WTC11 (cell line): ENCODE data around the gene ANKRD11. TPM values are rescaled to one million over a fixed set of nuclear protein-coding genes. Genes with fewer than 3 reads are reported as not detected.

Experiments
- ATAC-seq: fragments of 200-7000 bp; cut with Tn5 transposase; 2 replicates; pipeline ENCODE4 v1.10.0; 2021; ENCODE audit warnings: mild to moderate bottlenecking, moderate library complexity
- CTCF ChIA-PET: fragments of 300-600 bp; sonication (Branson Sonifier 250); formaldehyde crosslinking; loops from one replicate; lab custom pipeline; 2021; ENCODE audit warnings: antibody characterized with exemption; lab: Charles Lee
- POLR2A ChIA-PET: fragments of 350-600 bp; sonication (Branson Sonifier 250); formaldehyde crosslinking; loops from one replicate; lab custom pipeline; 2021; ENCODE audit warnings: antibody characterized with exemption; lab: Charles Lee
- DNase-seq: peaks from one replicate; pipeline ENCODE4 v3.0.0; 2021; ENCODE audit warnings: low spot score
- H3K27ac Mint-ChIP-seq: 2 replicates; pipeline ENCODE4 v1.8.0; 2021; ENCODE audit warnings: mixed read lengths
- H3K27me3 Mint-ChIP-seq: 2 replicates; pipeline ENCODE4 v1.8.0; 2021; ENCODE audit warnings: low read depth, mild to moderate bottlenecking, moderate library complexity, mixed read lengths
- H3K36me3 Mint-ChIP-seq: 2 replicates; pipeline ENCODE4 v1.8.0; 2021; ENCODE audit warnings: mixed read lengths
- H3K4me1 Mint-ChIP-seq: 2 replicates; pipeline ENCODE4 v1.8.0; 2022; ENCODE audit warnings: mixed read lengths
- H3K4me3 Mint-ChIP-seq: 2 replicates; pipeline ENCODE4 v1.8.0; 2021; ENCODE audit warnings: mild to moderate bottlenecking, moderate library complexity, mixed read lengths
- H3K9me3 Mint-ChIP-seq: 2 replicates; pipeline ENCODE4 v1.8.0; 2021; ENCODE audit warnings: mixed read lengths
- ATF1 ChIP-seq: sonication (generic); formaldehyde crosslinking; IDR thresholded peaks from 2 replicates; pipeline ENCODE4 v1.8.1; 2023; ENCODE audit warnings: mild to moderate bottlenecking, moderate library complexity, missing genetic modification reagents
- CREM ChIP-seq: sonication (generic); formaldehyde crosslinking; IDR thresholded peaks from 2 replicates; pipeline ENCODE4 v1.8.1; 2022; ENCODE audit warnings: mild to moderate bottlenecking, missing genetic modification reagents, moderate library complexity
- FOXK1 ChIP-seq: sonication (generic); formaldehyde crosslinking; IDR thresholded peaks from 2 replicates; pipeline ENCODE4 v1.8.0; 2022; ENCODE audit warnings: mild to moderate bottlenecking, moderate library complexity, missing genetic modification reagents
- GABPB1 ChIP-seq: sonication (generic); formaldehyde crosslinking; IDR thresholded peaks from 2 replicates; pipeline ENCODE4 v1.8.1; 2023; ENCODE audit warnings: mild to moderate bottlenecking, missing genetic modification reagents
- GRHL2 ChIP-seq: fragments of 250-450 bp; sonication (Bioruptor Pico); IDR thresholded peaks from 2 replicates; pipeline ENCODE4 v1.8.0; 2022; ENCODE audit warnings: mild to moderate bottlenecking, moderate library complexity; ENCODE audit not compliant: insufficient replicate concordance, severe bottlenecking
- GTF2I ChIP-seq: fragments of 250-450 bp; sonication (Bioruptor Pico); conservative IDR thresholded peaks from 2 replicates; pipeline ENCODE4 v1.4.0; 2021; ENCODE audit warnings: mild to moderate bottlenecking
- HMGXB4 ChIP-seq: sonication (generic); formaldehyde crosslinking; IDR thresholded peaks from 2 replicates; pipeline ENCODE4 v1.8.1; 2023; ENCODE audit warnings: mild to moderate bottlenecking, moderate library complexity, missing genetic modification reagents
- IRF1 ChIP-seq: sonication (generic); formaldehyde crosslinking; IDR thresholded peaks from 2 replicates; pipeline ENCODE4 v1.8.0; 2023; ENCODE audit warnings: missing genetic modification reagents
- MXD4 ChIP-seq: fragments of 250-450 bp; sonication (Bioruptor Pico); IDR thresholded peaks from 2 replicates; pipeline ENCODE4 v1.8.0; 2021; ENCODE audit warnings: mild to moderate bottlenecking, moderate library complexity, borderline replicate concordance
- NFYB ChIP-seq: sonication (generic); formaldehyde crosslinking; conservative IDR thresholded peaks from 2 replicates; pipeline ENCODE4 v1.8.0; 2022; ENCODE audit warnings: low read depth, missing genetic modification reagents
- SOX15 ChIP-seq: fragments of 250-450 bp; sonication (Bioruptor Pico); IDR thresholded peaks from 2 replicates; pipeline ENCODE4 v1.9.0; 2021; ENCODE audit warnings: mild to moderate bottlenecking
- ZNF138 ChIP-seq: sonication (generic); formaldehyde crosslinking; conservative IDR thresholded peaks from 2 replicates; pipeline ENCODE4 v1.8.1; 2022; ENCODE audit warnings: mild to moderate bottlenecking, moderate library complexity, missing genetic modification reagents
- ZSCAN18 ChIP-seq: fragments of 250-450 bp; sonication (Bioruptor Pico); IDR thresholded peaks from 2 replicates; pipeline ENCODE4 v2.1.2; 2022; ENCODE audit warnings: mild to moderate bottlenecking, moderate library complexity
- total RNA-seq: library from RNA; stranded (reverse); gene quantifications from 3 replicates; pipeline ENCODE4 v1.2.3, GENCODE V29; 2021
- TF ChIP-seq, protein P1 (sequence below): sonication (generic); formaldehyde crosslinking; IDR thresholded peaks from 2 replicates; pipeline ENCODE4 v1.8.0; 2022; ENCODE audit warnings: mild to moderate bottlenecking, missing genetic modification reagents
- TF ChIP-seq, protein P2 (sequence below): sonication (generic); formaldehyde crosslinking; IDR thresholded peaks from 2 replicates; pipeline ENCODE4 v1.8.1; 2023; ENCODE audit warnings: mild to moderate bottlenecking, missing genetic modification reagents, moderate library complexity
- TF ChIP-seq, protein P3 (sequence below): sonication (generic); formaldehyde crosslinking; IDR thresholded peaks from 2 replicates; pipeline ENCODE4 v1.8.0; 2022; ENCODE audit warnings: mild to moderate bottlenecking, missing genetic modification reagents
- TF ChIP-seq, protein P4 (sequence below): sonication (generic); formaldehyde crosslinking; IDR thresholded peaks from 2 replicates; pipeline ENCODE4 v1.8.1; 2022; ENCODE audit warnings: low read depth, missing genetic modification reagents, borderline replicate concordance
- TF ChIP-seq, protein P5 (sequence below): sonication (generic); formaldehyde crosslinking; IDR thresholded peaks from 2 replicates; pipeline ENCODE4 v1.8.1; 2023; ENCODE audit warnings: mild to moderate bottlenecking, missing genetic modification reagents, borderline replicate concordance

Gene ANKRD11
- total RNA-seq, 1 experiment from 2014 or later, result 184 TPM

- TF ChIP-seq, protein P1, sequence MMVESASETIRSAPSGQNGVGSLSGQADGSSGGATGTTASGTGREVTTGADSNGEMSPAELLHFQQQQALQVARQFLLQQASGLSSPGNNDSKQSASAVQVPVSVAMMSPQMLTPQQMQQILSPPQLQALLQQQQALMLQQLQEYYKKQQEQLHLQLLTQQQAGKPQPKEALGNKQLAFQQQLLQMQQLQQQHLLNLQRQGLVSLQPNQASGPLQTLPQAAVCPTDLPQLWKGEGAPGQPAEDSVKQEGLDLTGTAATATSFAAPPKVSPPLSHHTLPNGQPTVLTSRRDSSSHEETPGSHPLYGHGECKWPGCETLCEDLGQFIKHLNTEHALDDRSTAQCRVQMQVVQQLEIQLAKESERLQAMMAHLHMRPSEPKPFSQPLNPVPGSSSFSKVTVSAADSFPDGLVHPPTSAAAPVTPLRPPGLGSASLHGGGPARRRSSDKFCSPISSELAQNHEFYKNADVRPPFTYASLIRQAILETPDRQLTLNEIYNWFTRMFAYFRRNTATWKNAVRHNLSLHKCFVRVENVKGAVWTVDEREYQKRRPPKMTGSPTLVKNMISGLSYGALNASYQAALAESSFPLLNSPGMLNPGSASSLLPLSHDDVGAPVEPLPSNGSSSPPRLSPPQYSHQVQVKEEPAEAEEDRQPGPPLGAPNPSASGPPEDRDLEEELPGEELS (CRISPR knock-in tag), result no peak
- TF ChIP-seq GRHL2 (CRISPR knock-in tag), result no peak
- no peak for TF ChIP-seq ZSCAN18 (CRISPR knock-in tag)
- TF ChIP-seq ATF1 (CRISPR knock-in tag), result no peak
- no peak for TF ChIP-seq GTF2I (CRISPR knock-in tag)
These were observed 85.8 kb downstream of the ANKRD11 start (continued) for GRCh38 chr16:89404561-89404960.

DNA sequence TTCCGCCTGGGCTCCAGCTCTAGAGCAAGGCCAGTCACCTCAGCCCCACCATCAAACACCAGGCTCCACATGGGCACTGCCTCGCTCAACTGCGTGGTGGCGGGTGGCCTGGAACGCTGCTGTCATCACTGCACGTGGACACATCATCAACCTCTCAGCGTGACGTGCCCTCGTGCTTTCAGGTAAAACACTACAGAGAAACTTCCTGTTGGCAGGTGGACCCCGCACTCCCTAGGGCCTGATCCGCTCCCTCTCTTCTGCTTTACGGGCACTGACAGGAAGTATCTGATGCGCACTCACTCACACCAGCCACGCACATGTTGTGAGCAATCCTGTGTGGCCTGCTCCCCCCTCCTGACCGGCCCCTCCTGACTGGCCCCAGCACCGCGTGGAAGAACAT lies 87.4 kb downstream of the ANKRD11 start:
- peak overlapping the region; percentile 80 for H3K27ac Mint-ChIP-seq
- TF ChIP-seq ZNF138 (CRISPR knock-in tag), result 0 out of 2 replicates have a peak, but pooled peaks have one; percentile 46
- TF ChIP-seq, protein P2, sequence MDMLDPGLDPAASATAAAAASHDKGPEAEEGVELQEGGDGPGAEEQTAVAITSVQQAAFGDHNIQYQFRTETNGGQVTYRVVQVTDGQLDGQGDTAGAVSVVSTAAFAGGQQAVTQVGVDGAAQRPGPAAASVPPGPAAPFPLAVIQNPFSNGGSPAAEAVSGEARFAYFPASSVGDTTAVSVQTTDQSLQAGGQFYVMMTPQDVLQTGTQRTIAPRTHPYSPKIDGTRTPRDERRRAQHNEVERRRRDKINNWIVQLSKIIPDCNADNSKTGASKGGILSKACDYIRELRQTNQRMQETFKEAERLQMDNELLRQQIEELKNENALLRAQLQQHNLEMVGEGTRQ (CRISPR knock-in tag), result no peak
- H3K27me3 Mint-ChIP-seq, result no peaks in the 10 kb centered on the region
- CTCF ChIA-PET, result interaction anchor here (1.2 to 1.4 kb wide), 2 partner anchors 94 to 109 kb away, joined by 3 to 5 read pairs; no protein-coding TSS in a partner anchor
- POLR2A ChIA-PET, result interaction anchor here (0.6 kb wide), 1 partner anchor 22 kb away, joined by 3 read pairs; no protein-coding TSS in a partner anchor
- H3K4me1 Mint-ChIP-seq, result peaks cover 64% of the 10 kb centered on the region
- ATAC-seq (no peak; the same call in 1 of the 2 replicates), DNase-seq (no peak)
- no peak overlapping the region for H3K4me3 Mint-ChIP-seq
- no peaks in the 10 kb centered on the region for H3K9me3 Mint-ChIP-seq
- no peaks in the 10 kb centered on the region for H3K36me3 Mint-ChIP-seq

DNA sequence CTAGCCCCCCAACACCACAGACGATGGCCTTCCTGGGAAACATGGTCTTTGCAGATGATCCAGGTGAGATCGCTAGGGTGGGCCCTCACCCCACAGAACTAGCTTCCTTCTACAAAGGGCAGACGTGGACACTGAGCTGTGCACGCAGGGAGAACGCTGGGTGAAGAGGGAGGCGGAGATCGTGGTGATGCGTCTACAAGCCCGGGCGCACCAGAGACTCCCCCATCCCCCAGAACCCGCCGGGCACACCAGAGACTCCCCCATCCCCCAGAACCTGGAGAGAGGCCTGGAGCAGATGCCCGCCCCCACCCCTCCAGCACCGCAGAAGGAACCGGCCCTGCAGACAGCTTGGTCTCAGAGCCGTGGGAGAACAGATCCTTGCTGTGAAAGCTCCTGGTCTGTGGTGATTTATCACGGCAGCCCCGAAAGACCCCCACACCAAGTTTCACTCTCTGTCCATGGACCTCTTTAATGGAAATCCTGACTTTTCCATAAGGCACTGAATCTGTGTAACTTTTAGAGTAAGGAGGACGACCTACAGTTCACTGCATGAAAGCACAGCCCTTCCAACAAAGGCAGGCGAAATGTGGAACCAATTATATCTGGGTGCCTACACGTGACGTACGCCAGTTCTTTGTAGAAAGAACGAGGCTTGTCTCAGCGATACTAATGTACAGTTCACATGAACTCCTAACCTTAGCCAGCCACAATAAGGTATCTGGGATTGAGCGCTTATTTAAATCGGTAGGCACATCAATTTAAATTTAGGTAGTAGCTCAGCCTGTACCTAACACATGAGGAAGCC lies 88.5 kb downstream of the ANKRD11 start:
- H3K27ac Mint-ChIP-seq, result peak overlapping the region; percentile 94
- no peaks in the 10 kb centered on the region; the same call in 1 of the 2 replicates for H3K36me3 Mint-ChIP-seq
- peaks cover 53% of the 10 kb centered on the region for H3K4me1 Mint-ChIP-seq
- POLR2A ChIA-PET, result interaction anchor here (0.6 to 0.8 kb wide), 2 partner anchors 8 to 67 kb away, joined by 3 read pairs; no protein-coding TSS in a partner anchor
- ATAC-seq (no peak), DNase-seq (no peak)
- CTCF ChIA-PET, result interaction anchor here (0.6 to 1.4 kb wide), 4 partner anchors 10 to 647 kb away, joined by 3 to 5 read pairs (median 4); no protein-coding TSS in a partner anchor
- H3K9me3 Mint-ChIP-seq, result no peaks in the 10 kb centered on the region
- no peak overlapping the region for H3K4me3 Mint-ChIP-seq
- H3K27me3 Mint-ChIP-seq, result no peaks in the 10 kb centered on the region
- TF ChIP-seq, protein P3, sequence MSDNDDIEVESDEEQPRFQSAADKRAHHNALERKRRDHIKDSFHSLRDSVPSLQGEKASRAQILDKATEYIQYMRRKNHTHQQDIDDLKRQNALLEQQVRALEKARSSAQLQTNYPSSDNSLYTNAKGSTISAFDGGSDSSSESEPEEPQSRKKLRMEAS (CRISPR knock-in tag), result no peak
- TF ChIP-seq IRF1 (CRISPR knock-in tag), result no peak
- TF ChIP-seq, protein P4, sequence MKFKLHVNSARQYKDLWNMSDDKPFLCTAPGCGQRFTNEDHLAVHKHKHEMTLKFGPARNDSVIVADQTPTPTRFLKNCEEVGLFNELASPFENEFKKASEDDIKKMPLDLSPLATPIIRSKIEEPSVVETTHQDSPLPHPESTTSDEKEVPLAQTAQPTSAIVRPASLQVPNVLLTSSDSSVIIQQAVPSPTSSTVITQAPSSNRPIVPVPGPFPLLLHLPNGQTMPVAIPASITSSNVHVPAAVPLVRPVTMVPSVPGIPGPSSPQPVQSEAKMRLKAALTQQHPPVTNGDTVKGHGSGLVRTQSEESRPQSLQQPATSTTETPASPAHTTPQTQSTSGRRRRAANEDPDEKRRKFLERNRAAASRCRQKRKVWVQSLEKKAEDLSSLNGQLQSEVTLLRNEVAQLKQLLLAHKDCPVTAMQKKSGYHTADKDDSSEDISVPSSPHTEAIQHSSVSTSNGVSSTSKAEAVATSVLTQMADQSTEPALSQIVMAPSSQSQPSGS (CRISPR knock-in tag), result no peak
- no peak for TF ChIP-seq HMGXB4
- TF ChIP-seq GABPB1, result no peak
- TF ChIP-seq NFYB, result no peak
- TF ChIP-seq MXD4, result no peak
- no peak for TF ChIP-seq CREM (CRISPR knock-in tag)
- no peak for TF ChIP-seq SOX15 (CRISPR knock-in tag)
- TF ChIP-seq, protein P5, sequence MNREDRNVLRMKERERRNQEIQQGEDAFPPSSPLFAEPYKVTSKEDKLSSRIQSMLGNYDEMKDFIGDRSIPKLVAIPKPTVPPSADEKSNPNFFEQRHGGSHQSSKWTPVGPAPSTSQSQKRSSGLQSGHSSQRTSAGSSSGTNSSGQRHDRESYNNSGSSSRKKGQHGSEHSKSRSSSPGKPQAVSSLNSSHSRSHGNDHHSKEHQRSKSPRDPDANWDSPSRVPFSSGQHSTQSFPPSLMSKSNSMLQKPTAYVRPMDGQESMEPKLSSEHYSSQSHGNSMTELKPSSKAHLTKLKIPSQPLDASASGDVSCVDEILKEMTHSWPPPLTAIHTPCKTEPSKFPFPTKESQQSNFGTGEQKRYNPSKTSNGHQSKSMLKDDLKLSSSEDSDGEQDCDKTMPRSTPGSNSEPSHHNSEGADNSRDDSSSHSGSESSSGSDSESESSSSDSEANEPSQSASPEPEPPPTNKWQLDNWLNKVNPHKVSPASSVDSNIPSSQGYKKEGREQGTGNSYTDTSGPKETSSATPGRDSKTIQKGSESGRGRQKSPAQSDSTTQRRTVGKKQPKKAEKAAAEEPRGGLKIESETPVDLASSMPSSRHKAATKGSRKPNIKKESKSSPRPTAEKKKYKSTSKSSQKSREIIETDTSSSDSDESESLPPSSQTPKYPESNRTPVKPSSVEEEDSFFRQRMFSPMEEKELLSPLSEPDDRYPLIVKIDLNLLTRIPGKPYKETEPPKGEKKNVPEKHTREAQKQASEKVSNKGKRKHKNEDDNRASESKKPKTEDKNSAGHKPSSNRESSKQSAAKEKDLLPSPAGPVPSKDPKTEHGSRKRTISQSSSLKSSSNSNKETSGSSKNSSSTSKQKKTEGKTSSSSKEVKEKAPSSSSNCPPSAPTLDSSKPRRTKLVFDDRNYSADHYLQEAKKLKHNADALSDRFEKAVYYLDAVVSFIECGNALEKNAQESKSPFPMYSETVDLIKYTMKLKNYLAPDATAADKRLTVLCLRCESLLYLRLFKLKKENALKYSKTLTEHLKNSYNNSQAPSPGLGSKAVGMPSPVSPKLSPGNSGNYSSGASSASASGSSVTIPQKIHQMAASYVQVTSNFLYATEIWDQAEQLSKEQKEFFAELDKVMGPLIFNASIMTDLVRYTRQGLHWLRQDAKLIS (CRISPR knock-in tag), result no peak
- no peak for TF ChIP-seq FOXK1 (CRISPR knock-in tag)
